ENCODE measurements around the gene ADGRL3. TPM values are rescaled to one million over a fixed set of nuclear protein-coding genes. Genes with fewer than 3 reads are reported as not detected.
"Not testable (repeated sequence)": the region's sequence is repeated elsewhere in the genome, so short reads cannot be mapped to it uniquely, and the experiment has no call there.

ADGRL3 gene
- total RNA-seq, 1 donor = under 0.01 TPM

GRCh38 chr4:61320631-61321030 is 120.5 kb downstream of the ADGRL3 start:
- peaks cover 6% of the 10 kb centered on the region for H3K9me3 ChIP-seq (ENCODE audit: low read depth, low read length)
- H3K4me3 ChIP-seq (ENCODE audit: low read length) = no peak overlapping the region
- H3K4me1 ChIP-seq (ENCODE audit: insufficient read depth, low read length) = no peaks in the 10 kb centered on the region
- H3K27me3 ChIP-seq (ENCODE audit: insufficient read depth, low read length) = no peaks in the 10 kb centered on the region

GRCh38 chr4:61332693-61333092 is 132.6 kb downstream of the ADGRL3 start:
- no peaks in the 10 kb centered on the region for H3K9me3 ChIP-seq (ENCODE audit: low read depth, low read length)
- no peak overlapping the region for H3K4me3 ChIP-seq (ENCODE audit: low read length)
- H3K27me3 ChIP-seq (ENCODE audit: insufficient read depth, low read length) = no peaks in the 10 kb centered on the region
- no peaks in the 10 kb centered on the region for H3K4me1 ChIP-seq (ENCODE audit: insufficient read depth, low read length)

GRCh38 chr4:61333490-61333889 is 133.4 kb downstream of the ADGRL3 start:
- H3K4me1 ChIP-seq (ENCODE audit: insufficient read depth, low read length) = no peaks in the 10 kb centered on the region
- no peaks in the 10 kb centered on the region for H3K27me3 ChIP-seq (ENCODE audit: insufficient read depth, low read length)
- no peaks in the 10 kb centered on the region for H3K9me3 ChIP-seq (ENCODE audit: low read depth, low read length)
- no peak overlapping the region for H3K4me3 ChIP-seq (ENCODE audit: low read length)

DNA sequence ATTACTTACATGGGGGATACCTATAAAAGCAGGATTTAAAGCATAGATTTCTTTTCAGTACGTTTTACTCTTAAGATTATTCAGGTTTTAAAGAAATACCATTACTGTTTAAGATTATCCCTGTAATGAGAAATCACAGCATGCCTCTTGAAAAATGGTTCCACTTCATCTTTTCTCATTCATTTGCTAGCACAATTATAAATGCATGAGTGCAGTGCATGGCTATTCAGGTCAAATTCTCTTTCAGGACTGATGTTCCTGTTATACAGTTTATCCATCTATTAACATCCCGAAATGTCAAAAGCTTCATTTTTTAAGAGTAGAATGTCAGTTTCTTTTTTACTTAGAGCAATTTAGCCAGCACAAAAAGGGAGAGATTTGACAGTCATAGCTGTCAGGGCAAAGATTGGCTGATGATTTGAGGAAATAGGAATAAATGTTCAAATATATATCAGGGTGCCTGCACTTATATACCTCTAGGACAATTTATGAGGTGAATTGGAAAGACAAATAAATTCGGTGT is 135.2 kb downstream of the ADGRL3 start:
- Histone ChIP-seq H3K27me3 (ENCODE audit: insufficient read depth, low read length) (no peaks in the 10 kb centered on the region), H3K4me3 (ENCODE audit: low read length) (no peak overlapping the region), H3K9me3 (ENCODE audit: low read depth, low read length) (no peaks in the 10 kb centered on the region), H3K4me1 (ENCODE audit: insufficient read depth, low read length) (no peaks in the 10 kb centered on the region)

DNA sequence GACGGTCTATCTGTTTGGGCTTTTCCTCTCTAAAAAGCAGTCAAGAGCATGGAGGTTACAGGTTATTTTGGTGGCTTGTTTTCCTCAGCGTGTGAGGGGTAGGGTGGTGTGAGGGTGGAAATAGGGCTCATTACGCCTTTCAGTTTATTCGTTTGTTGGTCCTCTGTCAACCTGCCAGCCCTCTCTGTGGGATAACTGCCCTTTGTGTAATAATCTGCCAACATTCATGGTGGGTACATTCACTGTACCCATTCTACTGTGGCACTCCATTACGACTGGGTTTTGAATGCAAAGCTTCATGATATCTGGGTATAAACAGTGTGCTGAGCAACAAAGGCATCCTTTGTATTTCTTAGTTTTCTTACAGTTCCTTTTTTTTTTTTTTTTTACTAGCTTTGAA is 136.4 kb downstream of the ADGRL3 start:
- H3K27me3 ChIP-seq (ENCODE audit: insufficient read depth, low read length) = no peaks in the 10 kb centered on the region
- H3K9me3 ChIP-seq (ENCODE audit: low read depth, low read length) = no peaks in the 10 kb centered on the region
- H3K4me1 ChIP-seq (ENCODE audit: insufficient read depth, low read length) = no peaks in the 10 kb centered on the region
- H3K4me3 ChIP-seq (ENCODE audit: low read length) = no peak overlapping the region

DNA sequence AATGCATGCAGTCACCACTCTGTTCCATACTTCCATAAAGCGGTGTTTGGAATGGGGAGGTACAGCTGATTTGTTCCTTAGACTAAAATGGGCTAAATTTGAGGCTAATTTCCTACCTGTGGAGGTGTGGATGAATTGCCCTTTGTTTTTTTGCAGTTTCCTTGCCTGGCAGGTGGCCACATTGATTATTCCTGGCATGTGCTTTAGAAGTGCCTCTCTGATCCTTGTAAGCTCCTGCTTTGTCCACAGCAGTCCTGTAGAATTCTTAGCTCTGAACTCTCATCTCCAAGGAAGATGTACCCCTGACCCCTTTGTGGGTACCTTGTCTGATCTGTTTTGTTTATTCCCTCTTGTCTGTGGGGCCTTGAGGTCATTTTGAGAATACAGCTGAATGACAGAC is 136.8 kb downstream of the ADGRL3 start:
- Histone ChIP-seq H3K4me1 (ENCODE audit: insufficient read depth, low read length) (no peaks in the 10 kb centered on the region), H3K27me3 (ENCODE audit: insufficient read depth, low read length) (no peaks in the 10 kb centered on the region), H3K4me3 (ENCODE audit: low read length) (no peak overlapping the region), H3K9me3 (ENCODE audit: low read depth, low read length) (no peaks in the 10 kb centered on the region)

- no peak overlapping the region for H3K4me3 ChIP-seq (ENCODE audit: low read length)
- H3K27me3 ChIP-seq (ENCODE audit: insufficient read depth, low read length) = no peaks in the 10 kb centered on the region
- H3K4me1 ChIP-seq (ENCODE audit: insufficient read depth, low read length) = no peaks in the 10 kb centered on the region
- no peaks in the 10 kb centered on the region for H3K9me3 ChIP-seq (ENCODE audit: low read depth, low read length)
Observed at GRCh38 chr4:61342061-61342460, 141.9 kb downstream of the ADGRL3 start.

DNA sequence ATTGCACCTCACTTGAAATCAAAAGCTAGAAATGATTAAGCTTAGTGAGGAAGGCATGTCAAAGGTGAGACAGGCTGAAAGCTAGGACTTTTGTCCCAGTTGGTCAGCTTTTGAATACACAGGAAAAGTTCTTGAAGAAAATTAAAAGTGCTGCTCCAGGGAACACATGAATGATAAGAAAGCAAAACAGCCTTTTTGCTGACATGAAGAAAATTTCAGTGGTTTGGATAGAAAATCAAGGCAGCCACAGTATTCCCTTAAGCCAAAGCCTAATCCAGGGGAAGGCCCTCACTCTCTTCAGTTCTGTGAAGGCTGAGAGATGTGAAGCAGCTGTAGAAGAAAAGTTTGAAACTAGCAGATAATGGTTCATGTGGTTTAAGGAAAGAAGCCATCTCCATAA is 150.8 kb downstream of the ADGRL3 start:
- H3K4me3 ChIP-seq (ENCODE audit: low read length) = no peak overlapping the region
- H3K27me3 ChIP-seq (ENCODE audit: insufficient read depth, low read length) = no peaks in the 10 kb centered on the region
- H3K4me1 ChIP-seq (ENCODE audit: insufficient read depth, low read length) = no peaks in the 10 kb centered on the region
- no peaks in the 10 kb centered on the region for H3K9me3 ChIP-seq (ENCODE audit: low read depth, low read length)

DNA sequence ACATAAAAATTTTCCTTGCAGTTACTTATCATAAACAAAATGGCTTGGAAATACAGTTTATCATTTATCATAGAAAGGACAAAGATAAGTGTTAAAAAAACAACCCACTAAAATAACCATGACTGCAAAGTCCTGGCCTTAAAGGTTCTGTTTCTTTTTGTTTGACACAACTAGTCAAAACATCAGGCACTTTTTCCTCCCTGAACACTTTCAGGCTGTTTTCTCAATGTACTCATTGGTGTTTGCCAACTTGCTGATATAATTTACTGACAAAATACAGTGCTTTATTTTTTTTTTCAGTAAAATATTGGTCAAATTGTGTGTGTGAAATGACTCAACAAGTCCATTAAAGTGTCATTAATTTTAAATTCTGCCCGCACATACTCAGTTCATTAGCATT is 156.6 kb downstream of the ADGRL3 start:
- no peaks in the 10 kb centered on the region for H3K9me3 ChIP-seq (ENCODE audit: low read depth, low read length)
- H3K4me3 ChIP-seq (ENCODE audit: low read length) = no peak overlapping the region
- H3K4me1 ChIP-seq (ENCODE audit: insufficient read depth, low read length) = no peaks in the 10 kb centered on the region
- no peaks in the 10 kb centered on the region for H3K27me3 ChIP-seq (ENCODE audit: insufficient read depth, low read length)

DNA sequence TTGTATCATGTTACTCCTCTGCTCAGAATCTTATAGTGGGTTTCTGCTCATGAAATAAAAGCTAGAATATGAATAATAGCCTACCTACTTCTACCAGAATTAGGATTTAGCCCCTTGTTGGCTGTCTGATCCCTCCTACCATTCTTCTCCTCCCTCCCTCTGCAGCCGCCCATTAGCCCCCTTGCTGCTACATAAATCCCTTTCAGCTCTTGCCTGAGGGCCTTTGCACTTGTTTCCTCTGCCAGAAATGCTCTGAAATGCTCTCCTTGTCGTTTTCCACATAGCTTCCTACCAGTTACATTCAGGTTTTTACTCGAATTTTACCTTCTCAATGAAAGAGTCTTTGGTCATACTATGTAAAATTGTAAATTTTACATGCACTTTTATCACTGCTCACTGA is 159.2 kb downstream of the ADGRL3 start:
- H3K9me3 ChIP-seq (ENCODE audit: low read depth, low read length) = no peaks in the 10 kb centered on the region
- no peaks in the 10 kb centered on the region for H3K4me1 ChIP-seq (ENCODE audit: insufficient read depth, low read length)
- H3K4me3 ChIP-seq (ENCODE audit: low read length) = no peak overlapping the region
- H3K27me3 ChIP-seq (ENCODE audit: insufficient read depth, low read length) = no peaks in the 10 kb centered on the region

- H3K4me1 ChIP-seq (ENCODE audit: insufficient read depth, low read length); H3K4me3 ChIP-seq (ENCODE audit: low read length); H3K27me3 ChIP-seq (ENCODE audit: insufficient read depth, low read length); H3K9me3 ChIP-seq (ENCODE audit: low read depth, low read length): not testable (repeated sequence)
Observed at GRCh38 chr4:61372817-61373216, 172.7 kb downstream of the ADGRL3 start.

GRCh38 chr4:61373901-61374440 is 173.8 kb downstream of the ADGRL3 start:
- Histone ChIP-seq H3K9me3 (ENCODE audit: low read depth, low read length) (no peaks in the 10 kb centered on the region), H3K27me3 (ENCODE audit: insufficient read depth, low read length) (no peaks in the 10 kb centered on the region), H3K4me3 (ENCODE audit: low read length) (no peak overlapping the region), H3K4me1 (ENCODE audit: insufficient read depth, low read length) (no peaks in the 10 kb centered on the region)

- H3K4me3 ChIP-seq (ENCODE audit: low read length) = no peak overlapping the region
- H3K9me3 ChIP-seq (ENCODE audit: low read depth, low read length) = no peaks in the 10 kb centered on the region
- H3K4me1 ChIP-seq (ENCODE audit: insufficient read depth, low read length) = no peaks in the 10 kb centered on the region
- no peaks in the 10 kb centered on the region for H3K27me3 ChIP-seq (ENCODE audit: insufficient read depth, low read length)
Observed at GRCh38 chr4:61374447-61374891, 174.3 kb downstream of the ADGRL3 start.

- Histone ChIP-seq H3K27me3 (ENCODE audit: insufficient read depth, low read length) (no peaks in the 10 kb centered on the region), H3K4me1 (ENCODE audit: insufficient read depth, low read length) (no peaks in the 10 kb centered on the region)
Observed at GRCh38 chr4:61375301-61375700, 175.2 kb downstream of the ADGRL3 start.

DNA sequence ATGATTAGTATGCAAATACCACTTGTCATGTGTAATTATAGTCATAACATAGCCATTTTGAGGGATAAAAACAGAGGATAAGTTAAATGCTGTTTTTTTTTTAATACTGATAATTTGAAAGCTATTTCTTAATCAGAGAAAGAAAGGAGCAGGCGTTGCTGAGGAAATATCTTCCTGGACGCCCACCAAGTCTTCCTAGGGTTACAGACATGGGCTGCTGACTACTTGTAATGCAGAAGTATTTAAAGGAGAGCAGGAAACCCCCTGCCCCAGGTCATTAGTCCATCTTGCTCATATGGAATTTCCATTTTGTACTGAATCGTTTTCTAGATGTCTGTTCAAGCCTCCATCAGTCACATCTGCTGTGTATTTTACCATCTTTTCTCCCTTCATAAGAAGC is 176.2 kb downstream of the ADGRL3 start:
- no peaks in the 10 kb centered on the region for H3K4me1 ChIP-seq (ENCODE audit: insufficient read depth, low read length)
- no peaks in the 10 kb centered on the region for H3K27me3 ChIP-seq (ENCODE audit: insufficient read depth, low read length)
- no peaks in the 10 kb centered on the region for H3K9me3 ChIP-seq (ENCODE audit: low read depth, low read length)
- no peak overlapping the region for H3K4me3 ChIP-seq (ENCODE audit: low read length)

More at GRCh38 chr4:61375301-61375700, 175.2 kb downstream of the ADGRL3 start:
- Histone ChIP-seq H3K4me3 (ENCODE audit: low read length) (no peak overlapping the region), H3K9me3 (ENCODE audit: low read depth, low read length) (no peaks in the 10 kb centered on the region)

- Histone ChIP-seq H3K27me3 (ENCODE audit: insufficient read depth, low read length) (no peaks in the 10 kb centered on the region), H3K4me3 (ENCODE audit: low read length) (no peak overlapping the region), H3K9me3 (ENCODE audit: low read depth, low read length) (no peaks in the 10 kb centered on the region), H3K4me1 (ENCODE audit: insufficient read depth, low read length) (no peaks in the 10 kb centered on the region)
Observed at GRCh38 chr4:61379406-61379805, 179.3 kb downstream of the ADGRL3 start.
